ENCODE results near the gene LDHAL6B.

Gene LDHAL6B
- long read RNA-seq, result 0 reads

DNA sequence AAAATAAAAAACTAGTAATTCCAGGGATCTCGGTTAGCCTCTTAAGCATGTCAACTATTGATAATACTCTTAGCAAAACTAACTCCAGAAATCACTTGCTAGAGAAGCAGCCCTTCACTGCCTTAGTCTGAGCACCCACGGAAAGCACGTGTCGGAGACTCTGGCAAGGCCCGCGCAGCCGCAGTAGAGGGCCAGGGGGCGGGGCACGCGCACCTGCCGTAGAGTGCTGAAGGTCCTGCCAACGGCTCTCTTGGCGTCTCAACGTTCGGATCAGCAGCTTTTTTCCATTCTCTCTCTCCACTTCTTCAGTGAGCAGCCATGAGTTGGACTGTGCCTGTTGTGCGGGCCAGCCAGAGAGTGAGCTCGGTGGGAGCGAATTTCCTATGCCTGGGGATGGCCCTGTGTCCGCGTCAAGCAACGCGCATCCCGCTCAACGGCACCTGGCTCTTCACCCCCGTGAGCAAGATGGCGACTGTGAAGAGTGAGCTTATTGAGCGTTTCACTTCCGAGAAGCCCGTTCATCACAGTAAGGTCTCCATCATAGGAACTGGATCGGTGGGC is at the start of gene LDHAL6B:
LDHAL6B (plus strand) TSS at position 221 of the 561 bp plus-strand sequence; CDS start at position 319, 98 bp downstream.
- TF ChIP-seq, protein P1, sequence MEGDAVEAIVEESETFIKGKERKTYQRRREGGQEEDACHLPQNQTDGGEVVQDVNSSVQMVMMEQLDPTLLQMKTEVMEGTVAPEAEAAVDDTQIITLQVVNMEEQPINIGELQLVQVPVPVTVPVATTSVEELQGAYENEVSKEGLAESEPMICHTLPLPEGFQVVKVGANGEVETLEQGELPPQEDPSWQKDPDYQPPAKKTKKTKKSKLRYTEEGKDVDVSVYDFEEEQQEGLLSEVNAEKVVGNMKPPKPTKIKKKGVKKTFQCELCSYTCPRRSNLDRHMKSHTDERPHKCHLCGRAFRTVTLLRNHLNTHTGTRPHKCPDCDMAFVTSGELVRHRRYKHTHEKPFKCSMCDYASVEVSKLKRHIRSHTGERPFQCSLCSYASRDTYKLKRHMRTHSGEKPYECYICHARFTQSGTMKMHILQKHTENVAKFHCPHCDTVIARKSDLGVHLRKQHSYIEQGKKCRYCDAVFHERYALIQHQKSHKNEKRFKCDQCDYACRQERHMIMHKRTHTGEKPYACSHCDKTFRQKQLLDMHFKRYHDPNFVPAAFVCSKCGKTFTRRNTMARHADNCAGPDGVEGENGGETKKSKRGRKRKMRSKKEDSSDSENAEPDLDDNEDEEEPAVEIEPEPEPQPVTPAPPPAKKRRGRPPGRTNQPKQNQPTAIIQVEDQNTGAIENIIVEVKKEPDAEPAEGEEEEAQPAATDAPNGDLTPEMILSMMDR (IDR thresholded peaks at IDR 0.05; ENCODE audit: insufficient read depth, low read length), result no peak
- TF ChIP-seq GABPA (IDR thresholded peaks at IDR 0.05; ENCODE audit: low read depth) (no peak), POLR2AphosphoS5 (IDR thresholded peaks at IDR 0.05; ENCODE audit: low read depth) (no peak), SPI1 (IDR thresholded peaks at IDR 0.05; ENCODE audit: borderline replicate concordance, low read depth) (no peak)
- TF ChIP-seq, protein P2, sequence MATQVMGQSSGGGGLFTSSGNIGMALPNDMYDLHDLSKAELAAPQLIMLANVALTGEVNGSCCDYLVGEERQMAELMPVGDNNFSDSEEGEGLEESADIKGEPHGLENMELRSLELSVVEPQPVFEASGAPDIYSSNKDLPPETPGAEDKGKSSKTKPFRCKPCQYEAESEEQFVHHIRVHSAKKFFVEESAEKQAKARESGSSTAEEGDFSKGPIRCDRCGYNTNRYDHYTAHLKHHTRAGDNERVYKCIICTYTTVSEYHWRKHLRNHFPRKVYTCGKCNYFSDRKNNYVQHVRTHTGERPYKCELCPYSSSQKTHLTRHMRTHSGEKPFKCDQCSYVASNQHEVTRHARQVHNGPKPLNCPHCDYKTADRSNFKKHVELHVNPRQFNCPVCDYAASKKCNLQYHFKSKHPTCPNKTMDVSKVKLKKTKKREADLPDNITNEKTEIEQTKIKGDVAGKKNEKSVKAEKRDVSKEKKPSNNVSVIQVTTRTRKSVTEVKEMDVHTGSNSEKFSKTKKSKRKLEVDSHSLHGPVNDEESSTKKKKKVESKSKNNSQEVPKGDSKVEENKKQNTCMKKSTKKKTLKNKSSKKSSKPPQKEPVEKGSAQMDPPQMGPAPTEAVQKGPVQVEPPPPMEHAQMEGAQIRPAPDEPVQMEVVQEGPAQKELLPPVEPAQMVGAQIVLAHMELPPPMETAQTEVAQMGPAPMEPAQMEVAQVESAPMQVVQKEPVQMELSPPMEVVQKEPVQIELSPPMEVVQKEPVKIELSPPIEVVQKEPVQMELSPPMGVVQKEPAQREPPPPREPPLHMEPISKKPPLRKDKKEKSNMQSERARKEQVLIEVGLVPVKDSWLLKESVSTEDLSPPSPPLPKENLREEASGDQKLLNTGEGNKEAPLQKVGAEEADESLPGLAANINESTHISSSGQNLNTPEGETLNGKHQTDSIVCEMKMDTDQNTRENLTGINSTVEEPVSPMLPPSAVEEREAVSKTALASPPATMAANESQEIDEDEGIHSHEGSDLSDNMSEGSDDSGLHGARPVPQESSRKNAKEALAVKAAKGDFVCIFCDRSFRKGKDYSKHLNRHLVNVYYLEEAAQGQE (IDR thresholded peaks at IDR 0.05; ENCODE audit: insufficient replicate concordance, low read depth), result no peak
- Histone ChIP-seq H3K27ac (replicated peaks) (no peak within 1 kb of the TSS), H3K27me3 (ENCODE audit: insufficient read depth, poor library complexity, severe bottlenecking) (no peaks in the 10 kb centered on the region), H3K4me3 (replicated peaks; ENCODE audit: insufficient read depth, low read length) (no peak within 1 kb of the TSS)
- no peak for DNase-seq (ENCODE audit: low read depth in 1 of 2, low spot score in 1 of 2)

DNA sequence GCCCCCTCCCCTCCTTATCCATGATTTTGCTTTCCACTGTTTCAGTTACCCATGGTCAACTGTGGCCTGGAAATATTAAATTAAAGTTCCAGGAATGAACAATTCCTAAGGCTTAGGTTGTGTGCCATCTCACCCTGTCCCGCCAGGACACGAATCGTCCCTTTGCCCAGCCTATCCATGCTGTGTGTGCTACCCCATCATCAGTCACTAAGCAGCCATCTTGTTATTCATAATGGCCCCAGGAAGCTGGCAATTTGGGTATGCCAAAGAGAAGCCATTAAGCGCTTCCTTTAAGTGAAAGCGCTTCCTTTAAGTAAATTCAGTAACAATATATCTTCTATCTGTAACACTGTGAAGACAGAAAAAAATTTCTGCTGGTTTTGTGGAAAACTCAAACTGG is 49.2 kb upstream of the LDHAL6B start:
- DNase-seq (ENCODE audit: low read depth in 1 of 2, low spot score in 1 of 2), result no peak
- TF ChIP-seq POLR2AphosphoS5 (IDR thresholded peaks at IDR 0.05; ENCODE audit: low read depth) (no peak), GABPA (IDR thresholded peaks at IDR 0.05; ENCODE audit: low read depth) (no peak), SPI1 (IDR thresholded peaks at IDR 0.05; ENCODE audit: borderline replicate concordance, low read depth) (no peak)
- TF ChIP-seq, protein P2 (IDR thresholded peaks at IDR 0.05; ENCODE audit: insufficient replicate concordance, low read depth), result no peak
- TF ChIP-seq, protein P1 (IDR thresholded peaks at IDR 0.05; ENCODE audit: insufficient read depth, low read length), result no peak
- H3K27me3 ChIP-seq (ENCODE audit: insufficient read depth, poor library complexity, severe bottlenecking), result no peaks in the 10 kb centered on the region
- H3K4me3 ChIP-seq (replicated peaks; ENCODE audit: insufficient read depth, low read length), result no peak overlapping the region
- no peak overlapping the region for H3K27ac ChIP-seq (replicated peaks)

DNA sequence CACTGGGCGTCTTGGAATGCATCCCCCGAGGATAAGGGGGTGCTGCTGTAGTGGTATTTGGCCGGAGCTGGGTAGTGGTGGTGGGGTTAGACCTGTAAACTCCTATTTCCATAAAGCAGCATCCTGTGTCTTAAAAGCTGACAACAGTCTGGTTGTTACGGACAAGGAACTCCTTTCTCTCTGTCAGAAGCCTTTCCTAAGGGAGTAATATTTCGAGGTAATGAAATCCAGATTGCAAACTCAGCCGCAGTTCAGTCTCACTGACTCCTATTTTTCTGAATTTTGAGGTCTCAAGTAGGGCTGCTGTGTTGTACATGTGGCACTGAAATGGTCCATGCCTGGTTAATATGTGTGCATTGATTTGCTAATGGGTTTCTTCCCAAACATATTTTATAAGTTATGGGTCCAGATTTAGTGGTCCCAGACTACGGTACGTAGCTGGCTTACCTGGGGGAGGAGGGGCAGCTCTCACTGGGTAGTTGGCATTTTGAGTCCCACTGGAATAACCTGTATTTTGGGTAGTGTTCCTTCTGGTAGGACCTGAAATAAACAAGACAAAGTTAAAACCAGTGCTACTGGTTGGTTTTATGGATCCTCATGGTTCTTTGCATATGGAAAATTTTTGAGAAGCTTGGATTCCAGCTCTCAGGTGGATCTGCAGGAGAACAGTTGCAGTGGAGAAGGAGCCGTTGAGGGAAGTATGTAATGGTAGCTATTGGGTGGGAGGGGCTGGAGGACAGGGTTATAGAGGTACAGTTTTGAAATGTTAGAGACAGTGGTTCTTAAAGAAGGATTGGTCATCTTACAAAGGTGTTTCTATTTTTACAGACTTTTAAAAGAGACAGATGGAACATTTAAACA is 48.6 kb upstream of the LDHAL6B start:
- Histone ChIP-seq H3K27me3 (ENCODE audit: insufficient read depth, poor library complexity, severe bottlenecking) (no peaks in the 10 kb centered on the region), H3K27ac (replicated peaks) (no peak overlapping the region), H3K4me3 (replicated peaks; ENCODE audit: insufficient read depth, low read length) (no peak overlapping the region)
- DNase-seq (ENCODE audit: low read depth in 1 of 2, low spot score in 1 of 2), result no peak
- TF ChIP-seq POLR2AphosphoS5 (IDR thresholded peaks at IDR 0.05; ENCODE audit: low read depth), result no peak
- TF ChIP-seq, protein P1 (IDR thresholded peaks at IDR 0.05; ENCODE audit: insufficient read depth, low read length), result no peak
- no peak for TF ChIP-seq GABPA (IDR thresholded peaks at IDR 0.05; ENCODE audit: low read depth)
- TF ChIP-seq SPI1 (IDR thresholded peaks at IDR 0.05; ENCODE audit: borderline replicate concordance, low read depth), result no peak
- TF ChIP-seq, protein P2 (IDR thresholded peaks at IDR 0.05; ENCODE audit: insufficient replicate concordance, low read depth), result no peak

Data from HL-60 (cell line).